Stimulated activated memory B cell treated with anti-CD40 and anti-IgM and Interleukin-4, amounts not matched to agents 10 μg/mL and 1 μg/mL and 100 μg/mL, for 72 hours (primary cell): ENCODE measurements around the gene CSTF1.

Experiments
- ATAC-seq: fragments of 150-1000 bp; cut with Tn5 transposase; 2 replicates; pipeline ENCODE4 v1.10.0; 2021
- H3K27ac Mint-ChIP-seq: one replicate; pipeline ENCODE4 v1.8.0; 2022; ENCODE audit warnings: mild to moderate bottlenecking, mixed read lengths
- H3K27me3 Mint-ChIP-seq: one replicate; pipeline ENCODE4 v1.8.0; 2022; ENCODE audit warnings: mixed read lengths
- H3K36me3 Mint-ChIP-seq: one replicate; pipeline ENCODE4 v1.8.0; 2022; ENCODE audit warnings: mixed read lengths
- H3K4me1 Mint-ChIP-seq: one replicate; pipeline ENCODE4 v1.8.0; 2022; ENCODE audit warnings: mixed read lengths
- H3K4me3 Mint-ChIP-seq: one replicate; pipeline ENCODE4 v1.8.0; 2022; ENCODE audit warnings: mild to moderate bottlenecking, moderate library complexity, mixed read lengths
- H3K9me3 Mint-ChIP-seq: one replicate; pipeline ENCODE4 v1.8.0; 2022; ENCODE audit warnings: mixed read lengths

Gene CSTF1

DNA sequence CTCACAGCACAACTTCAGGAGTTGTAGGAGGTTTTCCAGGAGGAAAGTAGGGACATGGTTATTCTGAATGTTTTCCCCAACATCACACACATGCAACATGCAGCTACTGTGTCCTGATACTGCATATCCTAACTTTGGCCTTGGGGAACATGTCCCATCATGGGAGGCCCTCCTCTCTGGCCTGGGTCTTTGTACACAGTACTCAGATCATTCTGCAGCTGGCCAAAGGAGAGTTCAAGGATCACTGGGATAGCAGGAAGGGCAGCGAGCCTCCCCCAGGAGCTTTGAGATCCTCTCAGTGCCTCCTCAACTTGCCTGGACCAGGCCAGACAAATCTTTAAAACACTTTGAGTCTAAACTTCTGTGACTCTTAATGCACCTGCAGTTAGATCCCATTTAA, 32.5 kb downstream of the CSTF1 start:
- no peaks in the 10 kb centered on the region for H3K9me3 Mint-ChIP-seq
- ATAC-seq = no peak
- peaks cover 18% of the 10 kb centered on the region for H3K4me1 Mint-ChIP-seq
- no peaks in the 10 kb centered on the region for H3K36me3 Mint-ChIP-seq
- no peak overlapping the region for H3K4me3 Mint-ChIP-seq
- no peak overlapping the region for H3K27ac Mint-ChIP-seq
- H3K27me3 Mint-ChIP-seq = no peaks in the 10 kb centered on the region

DNA sequence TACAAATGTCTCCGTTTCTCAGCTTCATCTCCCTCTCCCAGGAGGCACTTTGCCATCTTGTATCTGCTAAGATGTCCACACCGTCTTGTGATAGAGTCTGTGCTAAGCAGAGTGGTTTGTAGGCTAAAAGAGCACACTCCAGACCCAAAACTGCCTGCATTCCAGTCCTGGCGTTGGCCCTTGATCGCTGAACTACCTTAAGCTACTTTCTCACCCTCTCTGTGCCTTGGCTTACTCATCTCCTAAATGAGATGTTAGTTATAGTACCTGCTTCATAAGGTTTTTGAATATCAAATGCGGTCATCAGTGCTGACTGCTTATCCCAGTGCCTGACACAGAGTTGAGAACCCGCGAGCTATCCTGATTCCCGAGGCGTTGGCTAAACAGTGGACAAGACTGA, 33.6 kb downstream of the CSTF1 start:
- Mint-ChIP-seq H3K36me3 (no peaks in the 10 kb centered on the region), H3K27me3 (peaks cover 9% of the 10 kb centered on the region), H3K4me1 (peaks cover 26% of the 10 kb centered on the region), H3K27ac (no peak overlapping the region), H3K9me3 (no peaks in the 10 kb centered on the region), H3K4me3 (no peak overlapping the region)
- ATAC-seq = no peak

DNA sequence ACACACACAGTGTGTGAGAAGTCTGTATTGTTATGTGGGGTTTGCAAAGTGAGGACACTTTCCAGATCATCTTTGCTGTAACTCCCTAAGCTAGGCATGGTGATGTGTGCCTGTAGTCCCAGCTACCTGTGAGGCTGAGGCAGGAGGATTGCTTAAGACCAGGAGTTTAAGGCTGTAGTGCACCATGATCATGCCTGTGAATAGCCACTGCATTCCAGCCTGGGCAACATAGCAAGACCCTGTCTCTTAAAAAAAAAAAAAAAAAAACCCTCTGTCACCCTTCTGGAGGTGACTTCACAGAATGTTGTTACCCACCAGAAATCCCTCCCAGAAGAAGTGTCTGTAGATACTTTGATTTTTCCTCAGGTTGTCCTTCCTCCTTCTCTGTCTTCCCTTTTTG, 34.5 kb downstream of the CSTF1 start:
- Mint-ChIP-seq H3K9me3 (no peaks in the 10 kb centered on the region), H3K27ac (no peak overlapping the region), H3K27me3 (peaks cover 9% of the 10 kb centered on the region), H3K4me1 (peaks cover 26% of the 10 kb centered on the region), H3K4me3 (no peak overlapping the region), H3K36me3 (no peaks in the 10 kb centered on the region)
- no peak for ATAC-seq

DNA sequence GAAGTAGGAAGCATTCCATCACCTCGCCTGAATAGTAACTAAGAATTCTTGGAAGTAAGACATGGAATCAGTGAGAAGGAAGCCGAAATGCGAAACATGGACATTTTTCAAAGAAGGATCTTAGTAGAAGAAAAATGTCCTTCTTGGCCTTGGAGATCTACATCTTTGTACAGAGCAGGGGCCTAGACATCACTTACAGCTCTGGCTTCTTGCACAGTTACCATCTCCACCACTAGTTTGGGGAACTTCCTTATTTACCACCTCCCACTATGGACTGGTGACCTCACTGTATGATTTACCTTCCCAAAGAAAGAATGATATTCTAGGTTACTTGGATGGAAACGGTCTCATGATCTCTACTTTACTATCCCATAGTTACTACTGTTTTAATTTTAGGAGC, 35.4 kb downstream of the CSTF1 start:
- H3K4me3 Mint-ChIP-seq = no peak overlapping the region
- H3K36me3 Mint-ChIP-seq = no peaks in the 10 kb centered on the region
- no peak for ATAC-seq
- H3K27me3 Mint-ChIP-seq = peaks cover 9% of the 10 kb centered on the region
- H3K4me1 Mint-ChIP-seq = peaks cover 26% of the 10 kb centered on the region
- no peak overlapping the region for H3K27ac Mint-ChIP-seq
- H3K9me3 Mint-ChIP-seq = no peaks in the 10 kb centered on the region

DNA sequence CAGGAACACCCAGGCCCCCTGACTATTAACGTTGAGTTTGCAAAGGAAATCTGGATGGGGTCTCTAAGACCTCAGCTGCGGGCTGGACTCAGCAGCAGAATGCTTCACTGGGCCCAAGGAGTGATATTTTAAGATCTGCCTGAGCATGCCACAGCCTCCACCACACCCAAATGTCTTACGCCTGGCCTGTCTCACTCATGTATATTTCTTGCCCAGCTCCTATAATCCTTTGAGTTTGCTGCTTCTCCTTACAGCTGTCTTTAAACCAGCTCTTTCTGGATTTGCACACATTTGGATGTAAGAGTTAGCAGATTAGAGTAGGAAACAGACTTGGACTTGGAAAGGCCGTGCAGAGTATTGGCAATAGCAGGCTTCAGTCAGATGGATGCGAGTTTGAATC, 36.0 kb downstream of the CSTF1 start:
- H3K27me3 Mint-ChIP-seq = peaks cover 9% of the 10 kb centered on the region
- H3K4me3 Mint-ChIP-seq = no peak overlapping the region
- ATAC-seq = no peak
- H3K4me1 Mint-ChIP-seq = peaks cover 31% of the 10 kb centered on the region
- H3K36me3 Mint-ChIP-seq = no peaks in the 10 kb centered on the region
- H3K27ac Mint-ChIP-seq = no peak overlapping the region
- no peaks in the 10 kb centered on the region for H3K9me3 Mint-ChIP-seq

DNA sequence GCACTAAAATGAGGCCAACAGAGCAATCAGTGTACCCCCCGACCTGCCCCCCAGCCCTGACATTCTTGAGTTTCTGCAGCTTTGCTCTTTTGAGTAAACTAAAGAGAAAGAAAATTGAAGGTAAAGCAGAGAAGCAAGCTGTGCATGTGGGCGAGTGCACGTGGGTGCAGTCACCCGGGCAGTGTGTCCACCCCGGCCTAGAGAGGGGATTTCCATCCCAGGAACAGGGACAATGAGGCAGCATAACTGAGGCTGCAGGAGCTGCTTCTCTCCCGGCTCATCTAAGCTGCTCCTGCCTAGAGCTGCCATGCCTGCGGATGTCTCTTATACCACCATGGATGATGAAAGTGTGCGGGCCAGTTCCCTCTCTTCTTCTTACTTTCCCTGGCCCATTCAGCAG, 36.4 kb downstream of the CSTF1 start:
- Mint-ChIP-seq H3K27me3 (peaks cover 9% of the 10 kb centered on the region), H3K9me3 (no peaks in the 10 kb centered on the region), H3K27ac (peak overlapping the region; percentile 60), H3K4me3 (peak overlapping the region; percentile 50), H3K4me1 (peaks cover 31% of the 10 kb centered on the region), H3K36me3 (no peaks in the 10 kb centered on the region)
- no peak for ATAC-seq

DNA sequence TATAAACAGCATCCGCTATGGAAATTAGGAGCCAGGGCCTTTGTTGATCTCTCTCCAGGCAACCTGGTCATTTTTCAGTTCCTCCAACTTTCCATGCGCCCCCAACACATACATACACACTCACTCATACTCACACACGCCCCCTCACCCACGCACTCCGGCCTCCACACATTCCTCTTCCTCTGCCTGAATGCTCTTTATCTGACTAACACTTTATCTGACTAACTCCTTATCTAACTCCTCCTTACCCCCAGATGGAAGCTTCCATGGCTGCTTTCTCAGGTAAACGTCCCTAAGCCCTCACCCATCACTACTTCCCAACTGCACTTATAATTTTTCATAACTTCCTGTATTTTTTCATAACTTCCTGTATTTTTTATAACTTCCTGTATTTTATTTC, 37.1 kb downstream of the CSTF1 start:
- peak overlapping the region; percentile 60 for H3K27ac Mint-ChIP-seq
- no peaks in the 10 kb centered on the region for H3K36me3 Mint-ChIP-seq
- H3K9me3 Mint-ChIP-seq = no peaks in the 10 kb centered on the region
- peaks cover 9% of the 10 kb centered on the region for H3K27me3 Mint-ChIP-seq
- no peak for ATAC-seq
- H3K4me1 Mint-ChIP-seq = peaks cover 31% of the 10 kb centered on the region
- peak overlapping the region; percentile 50 for H3K4me3 Mint-ChIP-seq

DNA sequence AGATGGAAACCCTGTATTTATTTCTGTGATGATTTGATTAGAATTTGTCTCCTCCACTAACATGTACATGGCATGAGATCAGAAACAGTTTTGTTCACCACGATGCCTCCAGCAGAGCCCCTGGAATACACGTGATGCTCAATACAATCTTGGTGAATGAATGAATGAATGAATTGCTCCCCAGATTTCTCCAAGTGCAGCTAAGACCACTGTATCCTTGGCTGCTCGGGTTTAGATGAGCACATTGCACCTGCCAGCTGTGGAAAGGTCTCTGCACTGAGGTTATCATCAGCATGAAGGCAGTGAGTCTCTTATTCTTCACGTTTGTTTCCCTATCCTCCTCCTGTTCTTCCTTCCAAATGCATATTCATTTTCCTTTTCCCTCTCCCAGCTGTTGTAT, 37.5 kb downstream of the CSTF1 start:
- Mint-ChIP-seq H3K27me3 (peaks cover 9% of the 10 kb centered on the region), H3K36me3 (no peaks in the 10 kb centered on the region), H3K4me1 (peaks cover 31% of the 10 kb centered on the region), H3K9me3 (no peaks in the 10 kb centered on the region), H3K27ac (peak overlapping the region; percentile 60), H3K4me3 (peak overlapping the region; percentile 50)
- no peak for ATAC-seq

DNA sequence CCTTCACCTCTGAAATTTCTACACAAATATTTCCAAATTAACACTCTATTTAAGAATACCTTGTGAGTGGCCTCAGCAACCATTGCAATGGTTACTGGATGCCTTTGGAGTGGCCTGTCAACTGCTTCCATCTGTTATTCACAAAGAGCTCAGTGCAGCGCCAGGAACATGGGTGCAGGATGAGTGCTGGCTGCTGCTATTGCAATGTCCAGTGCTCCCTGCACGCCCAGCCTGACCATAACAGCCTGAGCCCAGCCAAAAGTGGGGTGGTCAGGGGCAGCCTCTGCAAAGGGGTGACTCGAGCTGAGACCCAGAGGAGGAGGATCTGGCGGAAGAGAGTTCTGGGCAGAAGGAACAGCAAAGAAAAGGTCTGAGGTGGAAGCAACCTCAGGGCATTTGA, 38.0 kb downstream of the CSTF1 start:
- H3K27ac Mint-ChIP-seq = no peak overlapping the region

DNA sequence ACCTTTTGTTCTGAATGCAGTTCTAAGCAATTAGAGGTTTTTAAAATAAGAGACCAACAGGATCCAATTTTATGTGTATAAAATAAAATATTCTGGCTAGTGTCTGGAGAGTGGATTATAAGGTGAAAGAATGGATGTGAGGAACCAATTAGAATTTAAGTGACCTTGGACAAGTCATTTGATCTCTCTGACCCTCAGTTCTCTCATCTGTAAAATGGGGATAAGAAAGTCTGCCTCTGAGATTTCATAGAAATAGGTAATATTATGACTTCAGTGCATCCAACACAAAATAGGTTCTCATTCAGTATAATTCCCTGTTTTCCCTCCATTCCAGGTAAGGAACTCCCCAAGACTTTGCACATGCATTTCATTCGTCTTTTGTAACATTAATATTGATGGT, 38.5 kb downstream of the CSTF1 start:
- peaks cover 31% of the 10 kb centered on the region for H3K4me1 Mint-ChIP-seq
- H3K9me3 Mint-ChIP-seq = no peaks in the 10 kb centered on the region
- H3K27ac Mint-ChIP-seq = no peak overlapping the region
- no peak for ATAC-seq
- H3K27me3 Mint-ChIP-seq = peaks cover 9% of the 10 kb centered on the region
- H3K4me3 Mint-ChIP-seq = no peak overlapping the region
- H3K36me3 Mint-ChIP-seq = no peaks in the 10 kb centered on the region

More for the DNA sequence above, 38.0 kb downstream of the CSTF1 start:
- Mint-ChIP-seq H3K4me1 (peaks cover 31% of the 10 kb centered on the region), H3K4me3 (no peak overlapping the region), H3K9me3 (no peaks in the 10 kb centered on the region), H3K36me3 (no peaks in the 10 kb centered on the region), H3K27me3 (peaks cover 9% of the 10 kb centered on the region)
- ATAC-seq = no peak

DNA sequence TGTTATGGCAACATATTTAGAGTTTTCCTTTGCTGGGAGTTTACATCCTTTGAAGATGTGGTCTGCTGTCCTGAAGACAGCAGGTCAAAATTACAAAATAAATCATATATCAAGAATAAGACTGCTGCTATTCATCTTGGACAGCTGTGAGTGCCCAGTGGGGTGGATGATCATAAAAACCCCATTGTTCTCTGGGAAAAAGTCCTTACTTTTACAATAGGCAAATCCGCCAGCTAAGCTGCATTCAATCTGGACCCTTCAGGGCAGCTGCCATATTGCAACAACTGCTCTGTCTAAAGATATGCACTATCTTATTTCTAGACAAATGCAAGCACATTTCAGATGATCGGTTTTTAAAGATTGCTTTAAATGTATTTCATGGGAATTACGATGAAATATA, 39.0 kb downstream of the CSTF1 start:
- ATAC-seq = no peak
- Mint-ChIP-seq H3K27me3 (peaks cover 9% of the 10 kb centered on the region), H3K36me3 (no peaks in the 10 kb centered on the region), H3K27ac (no peak overlapping the region), H3K4me1 (peaks cover 31% of the 10 kb centered on the region), H3K4me3 (no peak overlapping the region), H3K9me3 (no peaks in the 10 kb centered on the region)

DNA sequence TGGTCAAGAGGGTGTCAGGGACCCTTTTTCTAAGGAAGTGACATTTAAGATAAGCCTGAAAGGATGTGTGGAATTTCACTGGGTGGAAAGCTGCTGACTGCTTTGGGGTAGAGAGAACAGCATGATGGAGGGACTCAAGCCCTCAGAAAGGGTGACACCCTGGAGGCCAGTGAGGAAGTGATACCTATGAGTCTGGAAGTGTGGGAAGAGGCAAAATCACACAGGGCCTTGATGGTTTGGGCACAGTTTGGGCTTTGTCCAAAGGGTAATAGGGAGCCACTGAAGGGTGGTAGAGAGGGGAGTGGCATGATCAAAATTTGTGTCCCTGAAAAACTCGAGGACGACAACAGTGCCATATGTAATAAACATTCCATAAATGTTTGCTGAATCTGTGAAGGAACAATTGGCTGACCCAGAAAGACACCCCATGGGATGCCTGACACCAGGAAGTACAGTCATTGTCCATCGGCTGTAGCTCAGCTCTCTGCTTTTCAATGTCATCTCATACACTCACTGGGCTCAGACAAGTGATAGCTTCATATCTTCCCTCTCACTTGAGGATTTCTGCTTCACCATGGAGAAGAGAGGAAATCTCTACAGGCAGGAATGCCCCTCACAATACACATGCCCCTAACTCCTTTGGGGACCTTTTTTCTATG, 40.9 kb downstream of the CSTF1 start:
- no peaks in the 10 kb centered on the region for H3K36me3 Mint-ChIP-seq
- peaks cover 25% of the 10 kb centered on the region for H3K4me1 Mint-ChIP-seq
- no peak overlapping the region for H3K27ac Mint-ChIP-seq
- H3K27me3 Mint-ChIP-seq = peaks cover 9% of the 10 kb centered on the region
- ATAC-seq = no peak
- H3K4me3 Mint-ChIP-seq = no peak overlapping the region
- H3K9me3 Mint-ChIP-seq = no peaks in the 10 kb centered on the region

DNA sequence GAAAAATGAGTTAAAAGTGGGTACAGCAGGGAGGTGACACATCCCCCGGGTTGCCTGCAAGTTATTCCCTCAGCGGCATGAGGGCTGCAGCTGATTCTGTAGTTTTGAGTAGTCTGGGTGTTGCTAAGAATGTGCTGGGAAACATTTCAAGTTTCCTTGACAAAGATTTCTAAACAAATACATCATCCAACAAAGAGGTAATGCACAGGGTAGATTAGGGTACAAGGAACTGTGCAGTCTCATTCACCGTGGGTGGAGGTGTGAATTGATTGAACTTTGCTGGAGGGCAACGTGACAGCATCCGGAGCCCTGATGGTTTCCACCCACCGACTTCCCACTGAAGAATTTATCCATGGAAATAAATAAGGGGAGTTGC, 41.4 kb downstream of the CSTF1 start:
- Mint-ChIP-seq H3K36me3 (no peaks in the 10 kb centered on the region), H3K9me3 (no peaks in the 10 kb centered on the region), H3K4me1 (peaks cover 23% of the 10 kb centered on the region), H3K27me3 (peaks cover 9% of the 10 kb centered on the region), H3K27ac (no peak overlapping the region), H3K4me3 (no peak overlapping the region)
- no peak for ATAC-seq

DNA sequence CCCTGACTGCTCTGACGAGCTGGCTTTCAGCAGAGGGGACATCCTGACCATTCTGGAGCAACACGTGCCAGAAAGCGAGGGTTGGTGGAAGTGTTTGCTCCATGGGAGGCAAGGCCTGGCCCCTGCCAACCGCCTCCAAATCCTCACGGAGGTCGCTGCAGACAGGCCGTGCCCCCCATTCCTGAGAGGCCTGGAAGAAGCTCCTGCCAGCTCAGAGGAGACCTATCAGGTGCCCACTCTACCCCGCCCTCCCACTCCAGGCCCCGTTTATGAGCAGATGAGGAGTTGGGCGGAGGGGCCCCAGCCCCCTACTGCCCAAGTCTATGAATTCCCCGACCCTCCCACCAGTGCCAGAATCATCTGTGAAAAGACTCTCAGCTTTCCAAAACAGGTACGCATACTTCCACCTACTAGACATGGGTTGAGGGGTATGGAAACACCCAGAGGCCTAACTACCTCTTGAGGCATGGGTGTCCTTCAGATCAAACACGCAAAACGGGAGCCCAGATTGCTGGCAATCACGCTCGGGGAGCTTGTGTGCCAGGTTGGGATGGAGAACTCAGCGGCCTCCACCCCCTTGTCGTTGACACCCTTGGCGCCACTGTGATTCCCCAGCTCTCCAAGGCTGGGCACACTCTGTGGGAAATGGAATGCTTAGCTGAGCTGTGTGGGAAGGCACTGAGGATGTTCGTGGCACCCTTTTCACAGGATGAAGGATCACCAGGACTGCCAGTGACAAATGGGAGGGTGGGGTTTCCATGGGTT, 44.9 kb downstream of the CSTF1 start:
- no peak for ATAC-seq
- H3K4me3 Mint-ChIP-seq = no peak overlapping the region
- H3K9me3 Mint-ChIP-seq = no peaks in the 10 kb centered on the region
- no peak overlapping the region for H3K27ac Mint-ChIP-seq
- no peaks in the 10 kb centered on the region for H3K36me3 Mint-ChIP-seq
- no peaks in the 10 kb centered on the region for H3K27me3 Mint-ChIP-seq
- H3K4me1 Mint-ChIP-seq = peaks cover 19% of the 10 kb centered on the region

DNA sequence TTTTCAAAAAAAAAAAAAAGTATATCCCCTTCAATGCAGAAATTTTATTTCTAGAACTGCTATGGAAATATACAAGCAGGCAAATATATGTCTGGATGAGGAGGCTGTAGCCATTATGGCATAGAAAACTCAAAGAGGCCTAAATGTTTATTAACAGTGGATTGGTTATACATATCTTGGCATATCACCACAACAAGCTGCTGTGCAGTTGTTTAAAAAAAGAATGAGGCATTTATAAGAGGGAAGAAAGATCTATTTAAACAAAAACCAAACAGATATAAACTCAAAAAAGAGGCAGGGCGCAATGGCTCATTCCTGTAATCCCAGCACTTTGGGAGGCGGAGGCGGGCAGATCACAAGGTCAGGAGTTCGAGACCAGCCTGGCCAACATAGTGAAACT, 45.8 kb downstream of the CSTF1 start:
- Mint-ChIP-seq H3K27me3 (no peaks in the 10 kb centered on the region), H3K36me3 (no peaks in the 10 kb centered on the region), H3K9me3 (no peaks in the 10 kb centered on the region), H3K27ac (no peak overlapping the region), H3K4me3 (no peak overlapping the region), H3K4me1 (peaks cover 19% of the 10 kb centered on the region)
- ATAC-seq = no peak

DNA sequence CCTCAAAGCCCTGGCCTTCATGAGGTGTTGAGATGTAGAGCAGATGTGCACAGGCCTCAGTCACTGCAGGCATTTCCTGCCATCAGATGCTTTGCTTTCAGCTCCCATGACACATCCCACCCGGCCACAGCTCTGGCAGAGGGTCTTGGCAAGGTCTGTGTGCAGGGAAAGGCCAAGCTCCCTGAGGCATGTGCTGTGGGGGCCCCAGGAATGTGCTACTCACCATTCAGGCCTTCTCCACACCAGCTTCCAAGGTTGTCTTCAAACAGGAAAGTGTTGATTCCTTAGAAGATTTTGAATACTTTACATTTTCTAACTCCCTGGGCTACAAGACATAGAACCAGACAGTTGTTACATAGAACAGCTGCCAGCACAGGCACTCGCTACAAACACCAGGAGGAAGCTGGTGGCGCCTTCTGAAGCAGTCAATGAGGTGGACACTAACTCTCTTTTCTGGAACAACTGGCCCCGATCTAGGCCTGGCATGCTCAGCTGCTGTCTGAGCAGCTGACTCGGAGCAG, 47.4 kb downstream of the CSTF1 start:
- H3K4me1 Mint-ChIP-seq = peaks cover 19% of the 10 kb centered on the region
- H3K27ac Mint-ChIP-seq = no peak overlapping the region
- H3K27me3 Mint-ChIP-seq = no peaks in the 10 kb centered on the region
- H3K4me3 Mint-ChIP-seq = no peak overlapping the region
- no peaks in the 10 kb centered on the region for H3K36me3 Mint-ChIP-seq
- H3K9me3 Mint-ChIP-seq = no peaks in the 10 kb centered on the region
- no peak for ATAC-seq
